Measurements from ENCODE around the gene FAT1. TPM values are rescaled to one million over a fixed set of nuclear protein-coding genes. Genes with fewer than 3 reads are reported as not detected.

The FAT1 gene
- total RNA-seq, 4 donors from 2014 or later: 73.1 to 95.6 (median 76.5) TPM

GRCh38 chr4:186634591-186635128, 89.0 kb downstream of the FAT1 start:
- Histone ChIP-seq H3K27me3 (no peaks in the 10 kb centered on the region), H3K36me3 (peaks cover 0 to 8% of the 10 kb centered on the region in 2 donors), H3K4me3 (replicated peaks in 1 of 3) (no peak overlapping the region), H3K9me3 (no peaks in the 10 kb centered on the region), H3K27ac (no peak overlapping the region), H3K4me1 (no peaks in the 10 kb centered on the region)
- WGBS, 2 donors: 83 to 88% methylated on average over 10 of the region's 10 CpGs
- TF ChIP-seq CTCF (IDR thresholded peaks at IDR 0.05) (no peak), POLR2A (IDR thresholded peaks at IDR 0.05) (no peak)
- intact Hi-C loops (cut with DNase I): no loop called here
- DNase-seq: no peak

GRCh38 chr4:186633844-186634243, 89.8 kb downstream of the FAT1 start:
- no peaks in the 10 kb centered on the region for H3K27me3 ChIP-seq
- no peak overlapping the region for H3K27ac ChIP-seq
- DNase-seq: no peak
- H3K4me3 ChIP-seq (replicated peaks in 1 of 3): no peak overlapping the region
- no peaks in the 10 kb centered on the region for H3K9me3 ChIP-seq
- intact Hi-C loops (cut with DNase I): no loop called here
- peaks cover 0 to 8% of the 10 kb centered on the region in 2 donors for H3K36me3 ChIP-seq
- TF ChIP-seq POLR2A (IDR thresholded peaks at IDR 0.05): no peak
- no peak for TF ChIP-seq CTCF (IDR thresholded peaks at IDR 0.05)
- no peaks in the 10 kb centered on the region for H3K4me1 ChIP-seq

- WGBS, 2 donors: 89 to 94% methylated on average over 6 of the region's 6 CpGs
- no peaks in the 10 kb centered on the region for H3K9me3 ChIP-seq
- no peak for TF ChIP-seq CTCF (IDR thresholded peaks at IDR 0.05)
- TF ChIP-seq POLR2A (IDR thresholded peaks at IDR 0.05): no peak
- DNase-seq: no peak
- H3K4me1 ChIP-seq: peaks cover 4 to 7% of the 10 kb centered on the region in 2 donors
- peaks cover 0 to 13% of the 10 kb centered on the region in 2 donors for H3K36me3 ChIP-seq
- intact Hi-C loops (cut with DNase I): no loop called here
- H3K4me3 ChIP-seq (replicated peaks in 1 of 3): no peak overlapping the region
- H3K27ac ChIP-seq: no peak overlapping the region
- no peaks in the 10 kb centered on the region for H3K27me3 ChIP-seq
These were observed 93.5 kb downstream of the FAT1 start for GRCh38 chr4:186630128-186630527.

- Histone ChIP-seq H3K9me3 (no peaks in the 10 kb centered on the region), H3K36me3 (peaks cover 0 to 10% of the 10 kb centered on the region in 2 donors), H3K27me3 (no peaks in the 10 kb centered on the region), H3K27ac (no peak overlapping the region), H3K4me1 (peaks cover 7 to 11% of the 10 kb centered on the region in 2 donors), H3K4me3 (replicated peaks in 1 of 3) (no peak overlapping the region)
- DNase-seq: no peak
- intact Hi-C loops (cut with DNase I): no loop called here
- 82 to 88% methylated on average over 21 of the region's 21 CpGs for WGBS, 2 donors
- no peak for TF ChIP-seq POLR2A (IDR thresholded peaks at IDR 0.05)
- no peak for TF ChIP-seq CTCF (IDR thresholded peaks at IDR 0.05)
These were observed 95.5 kb downstream of the FAT1 start for GRCh38 chr4:186628058-186628711.

GRCh38 chr4:186627226-186627865, 96.3 kb downstream of the FAT1 start:
- Histone ChIP-seq H3K4me3 (replicated peaks in 1 of 3) (no peak overlapping the region), H3K36me3 (peaks cover 0 to 5% of the 10 kb centered on the region in 2 donors), H3K4me1 (peaks cover 7 to 11% of the 10 kb centered on the region in 2 donors), H3K27me3 (no peaks in the 10 kb centered on the region), H3K9me3 (no peaks in the 10 kb centered on the region), H3K27ac (no peak overlapping the region)
- intact Hi-C loops (cut with DNase I): no loop called here
- TF ChIP-seq CTCF (IDR thresholded peaks at IDR 0.05) (no peak), POLR2A (IDR thresholded peaks at IDR 0.05) (no peak)
- WGBS, 2 donors: 82 to 85% methylated on average over 10 of the region's 10 CpGs
- no peak for DNase-seq

Data from thyroid gland (tissue), 4 donors.